Ovary (tissue), 3 donors: ENCODE data around the gene FATE1.

ENCODE experiments used
- EP300 ChIP-seq: sonication (generic); formaldehyde crosslinking; IDR thresholded peaks from one replicate; pipeline ENCODE4 v1.6.1; 2017; ENCODE audit warnings: antibody characterized with exemption
- POLR2A ChIP-seq: fragments of 450-650 bp; IDR thresholded peaks from one replicate; pipeline ENCODE4 v1.6.1; 2017; ENCODE audit warnings: antibody characterized with exemption, mild to moderate bottlenecking, moderate library complexity
- TF ChIP-seq, protein P1 (sequence below), 3 donors: fragments of 450-650 bp in 2 of 3; fragments of 200-600 bp in 1 of 3; IDR thresholded peaks; one replicate each; pipeline versions ENCODE4 v1.5.1 to v1.8.0; 2016 to 2022; ENCODE audit warnings: antibody characterized with exemption in 3 of 3, mild to moderate bottlenecking in 1 of 3
- donor health status: DM: no; HTN: no; CAD: no.

DNA sequence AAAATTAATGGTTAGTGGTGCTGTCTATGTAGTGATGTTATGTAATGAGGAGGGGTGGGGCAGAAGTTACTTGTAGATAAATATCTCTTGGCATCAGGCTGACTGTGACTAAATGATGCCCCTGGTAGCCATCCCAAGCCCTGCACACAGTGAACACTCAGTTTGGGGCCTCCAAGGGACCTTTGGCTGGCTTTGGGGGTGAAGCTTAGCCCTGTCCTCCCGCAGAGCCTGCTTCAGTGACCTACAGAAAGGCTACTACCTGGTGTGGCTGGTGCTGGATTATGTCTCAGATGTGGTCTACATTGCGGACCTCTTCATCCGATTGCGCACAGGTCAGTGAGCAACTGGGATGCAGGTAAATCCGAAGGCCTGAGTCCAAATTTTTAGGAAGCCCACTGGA lies 26.5 kb downstream of the FATE1 start:
- no peak for TF ChIP-seq EP300
- TF ChIP-seq, protein P1, sequence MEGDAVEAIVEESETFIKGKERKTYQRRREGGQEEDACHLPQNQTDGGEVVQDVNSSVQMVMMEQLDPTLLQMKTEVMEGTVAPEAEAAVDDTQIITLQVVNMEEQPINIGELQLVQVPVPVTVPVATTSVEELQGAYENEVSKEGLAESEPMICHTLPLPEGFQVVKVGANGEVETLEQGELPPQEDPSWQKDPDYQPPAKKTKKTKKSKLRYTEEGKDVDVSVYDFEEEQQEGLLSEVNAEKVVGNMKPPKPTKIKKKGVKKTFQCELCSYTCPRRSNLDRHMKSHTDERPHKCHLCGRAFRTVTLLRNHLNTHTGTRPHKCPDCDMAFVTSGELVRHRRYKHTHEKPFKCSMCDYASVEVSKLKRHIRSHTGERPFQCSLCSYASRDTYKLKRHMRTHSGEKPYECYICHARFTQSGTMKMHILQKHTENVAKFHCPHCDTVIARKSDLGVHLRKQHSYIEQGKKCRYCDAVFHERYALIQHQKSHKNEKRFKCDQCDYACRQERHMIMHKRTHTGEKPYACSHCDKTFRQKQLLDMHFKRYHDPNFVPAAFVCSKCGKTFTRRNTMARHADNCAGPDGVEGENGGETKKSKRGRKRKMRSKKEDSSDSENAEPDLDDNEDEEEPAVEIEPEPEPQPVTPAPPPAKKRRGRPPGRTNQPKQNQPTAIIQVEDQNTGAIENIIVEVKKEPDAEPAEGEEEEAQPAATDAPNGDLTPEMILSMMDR (IDR thresholded peaks at IDR 0.05): no peak
- TF ChIP-seq POLR2A: no peak
